HL-60 (cell line): ENCODE data around the gene PTPRM.
A peak's percentile ranks its signal among the peaks of the same experiment; 100 is the strongest.

Source experiments
- DNase-seq, 2 experiments: peaks; one replicate each; pipeline ENCODE4 v3.0.0-alpha.2; 2010 to 2020; ENCODE audit warnings: low read depth in 1 of 2, low spot score in 1 of 2
- H3K27ac ChIP-seq: fragments of 250-450 bp; sonication (Bioruptor Pico); replicated peaks from 2 replicates; pipeline ENCODE4 v1.5.1; 2020; ENCODE audit warnings: mild to moderate bottlenecking, moderate library complexity
- H3K27me3 ChIP-seq: fragments of 250-450 bp; sonication (Bioruptor Pico); 2 replicates; pipeline ENCODE4 v1.5.1; 2021; ENCODE audit warnings: mild to moderate bottlenecking, moderate library complexity; ENCODE audit not compliant: insufficient read depth, poor library complexity, severe bottlenecking
- H3K4me3 ChIP-seq: replicated peaks from 2 replicates; pipeline ENCODE4 v1.5.1; 2011; ENCODE audit warnings: mild to moderate bottlenecking, control low read depth, low read length; ENCODE audit not compliant: insufficient read depth
- CTCF ChIP-seq: IDR thresholded peaks from one replicate; pipeline ENCODE4 v1.5.1; 2011; ENCODE audit warnings: low read length, control low read depth, inconsistent platforms; ENCODE audit not compliant: insufficient read depth
- GABPA ChIP-seq: IDR thresholded peaks from 2 replicates; pipeline ENCODE4 v1.6.1; 2012; ENCODE audit warnings: low read depth
- POLR2AphosphoS5 ChIP-seq: IDR thresholded peaks from 2 replicates; pipeline ENCODE4 v1.6.1; 2012; ENCODE audit warnings: low read depth
- SPI1 ChIP-seq: IDR thresholded peaks from 2 replicates; pipeline ENCODE4 v1.6.1; 2012; ENCODE audit warnings: low read depth, mild to moderate bottlenecking, borderline replicate concordance
- TF ChIP-seq, protein P1 (sequence below): IDR thresholded peaks from 2 replicates; pipeline ENCODE4 v1.6.1; 2012; ENCODE audit warnings: low read depth; ENCODE audit not compliant: insufficient replicate concordance

The PTPRM gene

DNA sequence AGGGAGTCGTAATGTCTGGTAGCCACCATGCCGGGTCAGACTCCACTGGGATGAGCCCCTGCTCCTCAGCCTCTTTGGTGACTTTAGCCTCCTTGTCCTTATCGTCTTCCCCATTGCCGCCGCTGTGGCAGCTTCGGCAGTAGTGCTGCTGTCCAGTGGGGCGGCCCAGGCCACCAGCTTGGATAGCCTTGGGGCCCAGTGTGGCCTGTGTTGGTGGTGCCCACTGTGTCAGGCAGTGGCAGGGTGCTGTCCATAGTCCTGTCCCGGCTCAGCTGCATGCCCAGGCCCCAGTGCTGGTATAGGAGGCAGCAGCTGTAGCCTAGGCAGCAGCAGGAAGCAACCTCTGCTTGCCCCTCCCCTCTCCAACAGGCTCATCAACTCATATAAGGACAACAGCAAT, 845.0 kb downstream of the PTPRM start:
- Histone ChIP-seq H3K4me3 (no peak overlapping the region), H3K27ac (no peak overlapping the region), H3K27me3 (peaks cover under 1% of the 10 kb centered on the region)
- TF ChIP-seq, protein P1, sequence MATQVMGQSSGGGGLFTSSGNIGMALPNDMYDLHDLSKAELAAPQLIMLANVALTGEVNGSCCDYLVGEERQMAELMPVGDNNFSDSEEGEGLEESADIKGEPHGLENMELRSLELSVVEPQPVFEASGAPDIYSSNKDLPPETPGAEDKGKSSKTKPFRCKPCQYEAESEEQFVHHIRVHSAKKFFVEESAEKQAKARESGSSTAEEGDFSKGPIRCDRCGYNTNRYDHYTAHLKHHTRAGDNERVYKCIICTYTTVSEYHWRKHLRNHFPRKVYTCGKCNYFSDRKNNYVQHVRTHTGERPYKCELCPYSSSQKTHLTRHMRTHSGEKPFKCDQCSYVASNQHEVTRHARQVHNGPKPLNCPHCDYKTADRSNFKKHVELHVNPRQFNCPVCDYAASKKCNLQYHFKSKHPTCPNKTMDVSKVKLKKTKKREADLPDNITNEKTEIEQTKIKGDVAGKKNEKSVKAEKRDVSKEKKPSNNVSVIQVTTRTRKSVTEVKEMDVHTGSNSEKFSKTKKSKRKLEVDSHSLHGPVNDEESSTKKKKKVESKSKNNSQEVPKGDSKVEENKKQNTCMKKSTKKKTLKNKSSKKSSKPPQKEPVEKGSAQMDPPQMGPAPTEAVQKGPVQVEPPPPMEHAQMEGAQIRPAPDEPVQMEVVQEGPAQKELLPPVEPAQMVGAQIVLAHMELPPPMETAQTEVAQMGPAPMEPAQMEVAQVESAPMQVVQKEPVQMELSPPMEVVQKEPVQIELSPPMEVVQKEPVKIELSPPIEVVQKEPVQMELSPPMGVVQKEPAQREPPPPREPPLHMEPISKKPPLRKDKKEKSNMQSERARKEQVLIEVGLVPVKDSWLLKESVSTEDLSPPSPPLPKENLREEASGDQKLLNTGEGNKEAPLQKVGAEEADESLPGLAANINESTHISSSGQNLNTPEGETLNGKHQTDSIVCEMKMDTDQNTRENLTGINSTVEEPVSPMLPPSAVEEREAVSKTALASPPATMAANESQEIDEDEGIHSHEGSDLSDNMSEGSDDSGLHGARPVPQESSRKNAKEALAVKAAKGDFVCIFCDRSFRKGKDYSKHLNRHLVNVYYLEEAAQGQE: peak; percentile 49
- no peak for TF ChIP-seq POLR2AphosphoS5
- DNase-seq: no peak

DNA sequence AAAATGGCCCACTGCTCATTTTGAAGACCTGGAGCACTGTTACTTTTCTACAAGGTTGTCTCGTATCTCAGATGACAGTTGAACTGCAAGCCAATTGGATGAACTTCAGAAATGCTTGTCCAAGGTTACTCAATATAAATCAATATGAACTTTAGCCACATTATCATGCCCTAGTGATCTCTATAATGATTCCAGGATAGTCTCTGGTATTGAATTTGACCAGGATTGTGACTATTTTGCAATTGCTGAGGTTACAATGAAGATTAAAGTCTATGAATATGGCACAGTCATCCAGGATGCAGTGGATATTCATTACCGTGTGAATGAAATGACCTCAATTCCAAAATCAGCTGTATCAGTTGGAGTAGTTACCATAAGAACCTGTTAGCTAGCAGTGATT, 846.1 kb downstream of the PTPRM start:
- H3K27me3 ChIP-seq: peaks cover 9% of the 10 kb centered on the region
- no peak for TF ChIP-seq POLR2AphosphoS5
- no peak overlapping the region for H3K27ac ChIP-seq
- no peak overlapping the region for H3K4me3 ChIP-seq
- no peak for DNase-seq

DNA sequence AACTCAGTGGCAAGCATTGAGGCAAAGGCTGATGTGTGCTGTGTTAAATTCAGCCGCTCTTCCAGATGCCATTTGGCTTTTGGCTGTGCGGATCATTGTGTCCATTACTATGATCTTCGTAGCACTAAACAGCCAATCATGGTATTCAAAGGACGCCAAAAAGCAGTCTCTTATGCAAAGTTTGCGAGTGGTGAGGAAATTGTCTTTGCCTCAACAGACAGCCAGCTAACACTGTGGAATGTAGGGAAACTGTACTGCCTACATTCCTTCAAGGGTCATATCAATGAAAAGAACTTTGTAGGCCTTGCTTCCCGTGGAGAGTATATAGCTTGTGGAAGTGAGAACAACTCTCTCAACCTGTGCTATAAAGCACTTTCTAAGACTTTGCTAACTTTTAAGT, 846.6 kb downstream of the PTPRM start:
- DNase-seq: no peak
- TF ChIP-seq CTCF: no peak
- Histone ChIP-seq H3K4me3 (no peak overlapping the region), H3K27me3 (peaks cover 9% of the 10 kb centered on the region), H3K27ac (no peak overlapping the region)

DNA sequence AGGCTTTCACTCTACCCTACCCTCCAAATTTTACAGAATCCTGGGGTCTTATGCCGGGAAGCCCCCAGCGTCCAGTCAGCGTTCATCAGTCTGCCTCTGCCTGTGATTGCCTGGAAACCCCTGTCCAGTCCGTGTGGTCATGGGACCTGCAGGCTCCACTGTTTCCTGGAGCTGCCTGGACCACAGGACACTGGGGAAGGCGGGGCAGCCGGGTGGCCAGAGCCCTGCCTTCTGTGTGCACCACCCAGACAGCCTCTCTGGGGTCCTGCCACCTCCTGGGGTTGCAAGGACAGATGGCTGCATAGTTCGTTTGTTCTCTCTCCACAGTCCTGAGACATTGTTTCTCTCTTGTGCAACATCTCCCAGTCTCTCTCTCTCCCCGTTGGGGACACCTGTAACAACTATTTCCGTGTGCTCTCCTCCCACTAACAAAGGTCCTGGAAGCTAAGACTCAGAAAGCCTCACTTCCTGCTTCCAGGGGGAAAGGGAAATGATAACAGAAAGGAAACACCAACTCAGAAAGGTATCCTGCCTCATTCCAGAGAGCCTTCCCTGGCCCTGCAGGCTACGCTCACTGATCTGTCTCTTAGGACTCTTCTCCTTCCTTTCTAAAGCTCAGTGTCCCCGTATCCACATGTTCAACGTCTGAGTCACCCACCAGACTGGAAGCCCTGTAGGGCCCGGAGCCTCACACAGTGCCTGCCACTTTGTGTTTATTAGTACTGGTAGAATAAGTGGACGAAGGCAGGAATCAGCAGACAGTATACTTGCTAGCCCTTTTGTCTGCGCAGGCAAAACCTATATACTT, 849.3 kb downstream of the PTPRM start:
- Histone ChIP-seq H3K27ac (no peak overlapping the region), H3K4me3 (no peak overlapping the region), H3K27me3 (peaks cover 9% of the 10 kb centered on the region)
- no peak for DNase-seq
- TF ChIP-seq POLR2AphosphoS5: no peak
- TF ChIP-seq, protein P1: no peak
- no peak for TF ChIP-seq CTCF
- TF ChIP-seq SPI1: no peak
- no peak for TF ChIP-seq GABPA

- no peak for DNase-seq
- Histone ChIP-seq H3K27ac (no peak overlapping the region), H3K4me3 (no peak overlapping the region), H3K27me3 (peaks cover 6% of the 10 kb centered on the region)
- TF ChIP-seq POLR2AphosphoS5 (no peak), CTCF (no peak), SPI1 (no peak), GABPA (no peak)
- TF ChIP-seq, protein P1: no peak
These were observed 855.3 kb downstream of the PTPRM start for GRCh38 chr18:8422391-8422790.
